ENCODE results near the gene B3GNT8.

DNA sequence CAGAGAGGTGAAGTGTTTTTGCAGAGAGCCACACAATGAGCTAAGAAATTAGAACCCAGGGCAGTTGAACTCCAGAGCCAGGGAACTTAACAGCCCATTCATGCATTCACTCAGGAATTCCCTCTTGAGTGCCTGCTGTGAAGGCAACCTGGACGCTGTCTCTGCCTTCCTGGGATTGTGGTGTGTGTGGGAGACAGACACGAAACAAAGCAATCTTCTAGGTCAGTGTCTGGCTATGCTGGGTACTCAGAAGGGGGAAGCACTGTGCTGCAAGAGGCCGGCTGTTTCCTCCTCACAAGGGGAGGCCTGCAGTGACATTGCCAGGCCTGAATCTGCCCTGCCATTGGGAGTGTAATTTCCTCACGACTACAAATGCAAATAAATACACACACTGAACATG is 19.9 kb downstream of the B3GNT8 start:
- TF ChIP-seq, protein P1, sequence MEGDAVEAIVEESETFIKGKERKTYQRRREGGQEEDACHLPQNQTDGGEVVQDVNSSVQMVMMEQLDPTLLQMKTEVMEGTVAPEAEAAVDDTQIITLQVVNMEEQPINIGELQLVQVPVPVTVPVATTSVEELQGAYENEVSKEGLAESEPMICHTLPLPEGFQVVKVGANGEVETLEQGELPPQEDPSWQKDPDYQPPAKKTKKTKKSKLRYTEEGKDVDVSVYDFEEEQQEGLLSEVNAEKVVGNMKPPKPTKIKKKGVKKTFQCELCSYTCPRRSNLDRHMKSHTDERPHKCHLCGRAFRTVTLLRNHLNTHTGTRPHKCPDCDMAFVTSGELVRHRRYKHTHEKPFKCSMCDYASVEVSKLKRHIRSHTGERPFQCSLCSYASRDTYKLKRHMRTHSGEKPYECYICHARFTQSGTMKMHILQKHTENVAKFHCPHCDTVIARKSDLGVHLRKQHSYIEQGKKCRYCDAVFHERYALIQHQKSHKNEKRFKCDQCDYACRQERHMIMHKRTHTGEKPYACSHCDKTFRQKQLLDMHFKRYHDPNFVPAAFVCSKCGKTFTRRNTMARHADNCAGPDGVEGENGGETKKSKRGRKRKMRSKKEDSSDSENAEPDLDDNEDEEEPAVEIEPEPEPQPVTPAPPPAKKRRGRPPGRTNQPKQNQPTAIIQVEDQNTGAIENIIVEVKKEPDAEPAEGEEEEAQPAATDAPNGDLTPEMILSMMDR (IDR thresholded peaks at IDR 0.05), result no peak
- TF ChIP-seq POLR2A (IDR thresholded peaks at IDR 0.05), result no peak

All from testis (tissue), 2 donors.